GM10266 (cell line): ENCODE data around the gene GTF3C2.
"Not testable (repeated sequence)": the region's sequence is repeated elsewhere in the genome, so short reads cannot be mapped to it uniquely, and the experiment has no call there.

ENCODE experiments used
- DNase-seq: peaks from one replicate; pipeline ENCODE4 v3.0.0; 2012; ENCODE audit errors: extremely low spot score
- TF ChIP-seq, protein P1 (sequence below): IDR thresholded peaks from 2 replicates; pipeline ENCODE4 v1.5.1; 2012; ENCODE audit warnings: mild to moderate bottlenecking, low read depth; ENCODE audit not compliant: control insufficient read depth, insufficient read depth; ENCODE audit errors: missing control alignments

GTF3C2 gene

DNA sequence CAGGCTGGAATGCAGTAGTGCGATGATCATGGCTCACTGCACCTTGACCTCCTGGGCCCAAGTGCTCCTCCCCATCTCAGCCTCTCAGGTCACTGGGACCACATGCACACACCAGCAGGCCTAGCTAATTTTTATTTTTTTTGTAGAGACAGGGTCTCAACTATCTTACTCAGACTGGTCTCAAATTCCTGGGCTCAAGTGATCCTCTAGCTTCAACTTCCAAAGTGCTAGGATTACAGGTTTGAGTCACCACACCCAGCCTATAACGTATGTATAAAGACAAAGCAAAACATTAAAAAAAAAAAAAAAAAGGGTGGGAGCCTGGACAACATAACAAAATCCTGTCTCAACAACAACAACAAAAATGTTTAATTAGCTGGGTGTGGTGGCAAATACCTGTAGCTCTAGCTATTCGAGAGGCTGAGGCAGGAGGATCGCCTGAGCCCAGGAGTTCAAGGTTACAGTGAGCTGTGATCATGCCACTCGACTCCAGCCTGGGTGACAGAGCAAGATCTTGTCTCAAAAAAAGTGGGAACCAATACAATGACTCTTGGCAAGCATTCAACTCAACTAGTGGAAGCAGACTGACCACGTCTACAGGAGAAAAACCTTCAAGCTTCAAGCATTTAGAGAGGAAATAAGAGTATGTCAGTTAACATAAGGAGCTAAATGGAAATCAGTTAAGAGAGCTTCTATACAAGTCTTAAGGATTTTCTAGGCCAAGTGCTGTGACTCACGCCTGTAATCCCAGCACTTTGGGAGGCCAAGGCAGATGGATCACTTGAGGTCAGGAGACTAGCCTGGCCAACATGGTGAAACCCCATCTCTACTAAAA is 2.6 kb downstream of the GTF3C2 start:
- no peak for DNase-seq

DNA sequence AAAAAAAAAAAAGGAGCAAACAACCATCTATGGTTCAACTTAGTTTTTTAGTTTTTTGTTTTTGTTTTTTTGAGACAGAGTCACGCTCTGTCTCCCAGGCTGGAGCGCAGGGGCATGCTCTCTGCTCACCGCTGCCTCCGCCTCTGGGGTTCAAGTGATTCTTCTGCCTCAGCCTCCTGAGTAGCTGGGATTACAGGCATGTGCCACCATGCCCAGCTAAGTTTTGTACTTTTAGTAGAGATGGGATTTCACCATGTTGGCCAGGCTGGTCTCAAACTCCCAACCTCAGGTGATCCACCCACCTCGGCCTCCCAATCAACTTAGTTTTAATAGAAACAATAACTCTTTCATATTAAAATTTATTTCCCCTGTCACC is 3.2 kb downstream of the GTF3C2 start:
- DNase-seq, result not testable (repeated sequence)

More for the DNA sequence above, 2.6 kb downstream of the GTF3C2 start:
- TF ChIP-seq, protein P1, sequence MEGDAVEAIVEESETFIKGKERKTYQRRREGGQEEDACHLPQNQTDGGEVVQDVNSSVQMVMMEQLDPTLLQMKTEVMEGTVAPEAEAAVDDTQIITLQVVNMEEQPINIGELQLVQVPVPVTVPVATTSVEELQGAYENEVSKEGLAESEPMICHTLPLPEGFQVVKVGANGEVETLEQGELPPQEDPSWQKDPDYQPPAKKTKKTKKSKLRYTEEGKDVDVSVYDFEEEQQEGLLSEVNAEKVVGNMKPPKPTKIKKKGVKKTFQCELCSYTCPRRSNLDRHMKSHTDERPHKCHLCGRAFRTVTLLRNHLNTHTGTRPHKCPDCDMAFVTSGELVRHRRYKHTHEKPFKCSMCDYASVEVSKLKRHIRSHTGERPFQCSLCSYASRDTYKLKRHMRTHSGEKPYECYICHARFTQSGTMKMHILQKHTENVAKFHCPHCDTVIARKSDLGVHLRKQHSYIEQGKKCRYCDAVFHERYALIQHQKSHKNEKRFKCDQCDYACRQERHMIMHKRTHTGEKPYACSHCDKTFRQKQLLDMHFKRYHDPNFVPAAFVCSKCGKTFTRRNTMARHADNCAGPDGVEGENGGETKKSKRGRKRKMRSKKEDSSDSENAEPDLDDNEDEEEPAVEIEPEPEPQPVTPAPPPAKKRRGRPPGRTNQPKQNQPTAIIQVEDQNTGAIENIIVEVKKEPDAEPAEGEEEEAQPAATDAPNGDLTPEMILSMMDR, result no peak

DNA sequence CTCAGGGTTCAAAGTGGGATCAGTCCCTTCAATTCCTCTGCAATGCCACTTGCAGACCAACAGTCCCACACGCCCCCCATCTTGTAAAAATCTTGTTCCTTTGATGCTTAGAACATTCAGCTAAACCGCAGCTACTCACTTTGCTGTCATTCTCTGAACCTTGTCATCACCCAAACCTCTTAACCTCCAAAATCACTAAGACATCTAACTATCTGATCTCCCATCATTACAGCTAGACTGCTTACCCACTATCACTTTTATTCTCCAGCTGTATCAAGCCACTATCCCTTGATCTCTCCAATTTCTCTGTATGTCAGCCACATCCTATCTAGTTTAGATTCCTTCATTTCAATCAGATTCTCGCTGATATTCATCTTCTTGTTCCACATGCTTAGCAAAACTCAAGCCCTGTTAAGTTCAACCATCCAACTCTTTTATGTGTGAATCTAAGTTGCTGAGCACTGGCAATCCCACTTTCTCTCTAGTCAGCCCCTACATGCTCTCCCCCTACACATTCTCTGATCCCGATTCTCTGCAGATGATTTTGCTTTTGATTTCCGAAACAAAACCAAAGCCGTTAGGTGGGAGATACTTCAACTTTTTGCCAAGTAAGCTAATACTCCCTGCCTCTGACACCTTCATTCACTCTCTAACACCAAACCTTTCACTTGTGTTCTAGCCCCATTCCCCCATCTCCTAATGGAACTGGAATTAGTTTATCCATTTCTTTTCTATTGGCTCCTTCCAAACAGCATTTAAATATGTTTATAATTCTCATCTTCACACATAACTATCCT is 4.6 kb downstream of the GTF3C2 start:
- no peak for DNase-seq
- TF ChIP-seq, protein P1, result no peak

DNA sequence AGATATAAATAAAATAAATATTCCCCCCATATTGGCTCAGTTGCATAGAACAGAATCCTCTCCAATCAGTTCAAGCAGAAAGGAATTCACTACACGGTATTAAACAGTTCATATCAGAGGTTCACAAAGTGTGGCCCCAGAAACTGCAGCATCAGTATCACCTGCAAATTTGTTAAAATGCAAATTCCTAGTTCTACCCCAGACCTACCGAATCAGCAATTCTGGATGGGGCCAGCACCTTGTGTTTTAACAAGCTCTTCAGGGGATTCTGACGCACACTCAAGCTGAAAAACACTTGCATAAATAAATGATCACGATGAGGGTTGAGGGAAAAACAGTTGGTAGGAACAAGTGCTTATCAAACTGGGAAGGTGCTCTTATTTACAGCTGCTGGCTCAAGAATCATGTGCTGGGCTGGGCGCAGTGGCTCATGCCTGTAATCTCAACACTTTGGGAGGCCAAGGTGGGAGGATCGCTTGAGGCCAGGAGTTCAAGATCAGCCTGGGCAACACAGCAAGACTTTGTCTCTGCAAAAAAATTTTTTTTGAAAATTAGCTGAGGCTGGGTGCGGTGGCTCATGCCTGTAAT is 6.4 kb downstream of the GTF3C2 start:
- TF ChIP-seq, protein P1, result no peak
- no peak for DNase-seq

DNA sequence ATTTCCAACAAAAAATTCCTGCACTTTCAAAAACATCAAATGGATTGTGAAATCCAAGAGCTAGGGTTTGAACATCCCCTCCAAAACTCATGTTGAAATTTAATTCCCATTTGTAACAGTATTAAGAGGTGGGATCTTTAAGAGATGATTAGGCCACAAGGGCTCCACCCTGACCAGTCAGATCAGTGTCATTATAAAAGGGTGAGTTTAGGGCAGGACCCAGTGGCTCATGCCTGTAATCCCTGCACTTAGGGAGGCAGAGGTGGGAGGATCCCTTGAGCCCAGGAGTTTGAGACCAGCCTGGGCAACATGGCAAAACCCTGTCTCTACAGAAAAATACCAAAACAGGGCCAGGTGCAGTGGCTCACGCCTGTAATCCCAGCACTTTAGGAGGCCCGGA is 8.9 kb downstream of the GTF3C2 start:
- no peak for DNase-seq
- TF ChIP-seq, protein P1, result no peak

DNA sequence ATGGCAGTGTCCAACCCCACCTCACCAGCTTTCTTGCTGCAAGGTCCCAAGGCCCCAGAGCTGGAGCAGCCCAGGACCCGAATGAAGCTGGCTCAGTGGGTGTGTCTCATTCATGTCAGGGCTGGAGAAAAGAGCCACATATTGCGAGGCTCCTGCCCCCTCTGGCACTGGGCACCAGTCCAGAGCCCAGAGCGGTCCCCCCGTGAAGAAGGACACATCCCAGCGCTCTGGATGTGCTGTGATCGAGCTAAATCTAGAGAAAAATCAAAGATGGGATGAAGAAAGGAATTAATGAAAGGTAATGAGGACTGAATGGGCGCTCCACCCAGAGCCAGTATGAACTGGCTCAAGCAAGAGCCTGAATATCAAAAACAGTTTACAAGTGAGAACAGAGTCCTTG is 20.4 kb downstream of the GTF3C2 start:
- DNase-seq, result no peak
- TF ChIP-seq, protein P1, result no peak

DNA sequence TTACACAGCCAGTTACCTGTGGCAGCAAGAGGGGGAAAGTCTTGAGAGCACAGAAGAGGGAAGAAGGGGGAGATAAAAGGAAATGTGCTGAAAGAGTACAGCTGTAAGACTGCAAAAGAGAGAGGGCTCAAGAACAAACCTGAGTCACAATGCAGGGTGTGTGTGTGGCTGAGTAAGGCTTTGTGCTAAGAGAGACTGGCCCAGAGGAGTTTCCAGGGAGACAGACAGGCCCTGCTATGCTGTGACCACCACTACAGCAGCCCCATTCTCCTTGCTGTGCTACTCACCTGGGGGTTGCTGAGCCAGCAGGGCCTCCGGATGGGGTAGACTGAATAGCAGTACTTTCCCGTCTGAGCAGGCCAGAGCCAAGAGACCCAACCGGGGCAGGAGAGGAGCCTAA is 21.3 kb downstream of the GTF3C2 start:
- TF ChIP-seq, protein P1, result no peak
- no peak for DNase-seq
